Measurements from ENCODE around the gene GUCY1A1. TPM values are rescaled to one million over a fixed set of nuclear protein-coding genes. Genes with fewer than 3 reads are reported as not detected.

The GUCY1A1 gene
- total RNA-seq, 2 experiments from 2014 or later, result not detected

GRCh38 chr4:155769090-155769489 lies 102.4 kb downstream of the GUCY1A1 start:
- no peak overlapping the region for H3K4me3 Mint-ChIP-seq
- no peak overlapping the region for H3K27ac Mint-ChIP-seq
- peaks cover 2% of the 10 kb centered on the region for H3K27me3 Mint-ChIP-seq
- no peak for DNase-seq
- no peaks in the 10 kb centered on the region for H3K36me3 Mint-ChIP-seq (ENCODE audit: low read depth)
- CTCF ChIA-PET, result no interaction called here
- no peaks in the 10 kb centered on the region for H3K4me1 Mint-ChIP-seq
- H3K9me3 Mint-ChIP-seq, result no peaks in the 10 kb centered on the region
- POLR2A ChIA-PET, result no interaction called here

- H3K9me3 Mint-ChIP-seq, result no peaks in the 10 kb centered on the region
- no peaks in the 10 kb centered on the region for H3K4me1 Mint-ChIP-seq
- H3K36me3 Mint-ChIP-seq (ENCODE audit: low read depth), result no peaks in the 10 kb centered on the region
- no peak overlapping the region for H3K4me3 Mint-ChIP-seq
- DNase-seq, result no peak
- H3K27me3 Mint-ChIP-seq, result peaks cover 2% of the 10 kb centered on the region
- CTCF ChIA-PET, result no interaction called here
- H3K27ac Mint-ChIP-seq, result no peak overlapping the region
- POLR2A ChIA-PET, result no interaction called here
These were observed 106.0 kb downstream of the GUCY1A1 start for GRCh38 chr4:155772459-155773195.

- ChIA-PET CTCF (no interaction called here), POLR2A (no interaction called here)
- Mint-ChIP-seq H3K36me3 (ENCODE audit: low read depth) (no peaks in the 10 kb centered on the region), H3K9me3 (no peaks in the 10 kb centered on the region), H3K4me3 (no peak overlapping the region), H3K4me1 (no peaks in the 10 kb centered on the region), H3K27me3 (peaks cover 2% of the 10 kb centered on the region), H3K27ac (no peak overlapping the region)
- DNase-seq, result no peak
These were observed 106.7 kb downstream of the GUCY1A1 start for GRCh38 chr4:155773196-155773800.

- no peak for DNase-seq
- Mint-ChIP-seq H3K27ac (no peak overlapping the region), H3K4me3 (no peak overlapping the region), H3K27me3 (peaks cover under 1% of the 10 kb centered on the region), H3K4me1 (no peaks in the 10 kb centered on the region), H3K36me3 (ENCODE audit: low read depth) (no peaks in the 10 kb centered on the region), H3K9me3 (no peaks in the 10 kb centered on the region)
- POLR2A ChIA-PET, result no interaction called here
- CTCF ChIA-PET, result no interaction called here
These were observed 107.4 kb downstream of the GUCY1A1 start for GRCh38 chr4:155774033-155774432.

- no peak for DNase-seq
- no peak overlapping the region for H3K4me3 Mint-ChIP-seq
- H3K27me3 Mint-ChIP-seq, result peaks cover 2% of the 10 kb centered on the region
- no peaks in the 10 kb centered on the region for H3K4me1 Mint-ChIP-seq
- H3K27ac Mint-ChIP-seq, result no peak overlapping the region
- H3K36me3 Mint-ChIP-seq (ENCODE audit: low read depth), result no peaks in the 10 kb centered on the region
- POLR2A ChIA-PET, result no interaction called here
- CTCF ChIA-PET, result no interaction called here
- no peaks in the 10 kb centered on the region for H3K9me3 Mint-ChIP-seq
These were observed 111.5 kb downstream of the GUCY1A1 start for GRCh38 chr4:155777971-155778735.

GRCh38 chr4:155780775-155781174 lies 114.1 kb downstream of the GUCY1A1 start:
- no peak overlapping the region for H3K27ac Mint-ChIP-seq
- no peaks in the 10 kb centered on the region for H3K9me3 Mint-ChIP-seq
- CTCF ChIA-PET, result no interaction called here
- no peaks in the 10 kb centered on the region for H3K4me1 Mint-ChIP-seq
- no peak for DNase-seq
- H3K36me3 Mint-ChIP-seq (ENCODE audit: low read depth), result no peaks in the 10 kb centered on the region
- H3K27me3 Mint-ChIP-seq, result peaks cover 2% of the 10 kb centered on the region
- H3K4me3 Mint-ChIP-seq, result no peak overlapping the region
- POLR2A ChIA-PET, result no interaction called here

- POLR2A ChIA-PET, result no interaction called here
These were observed 114.7 kb downstream of the GUCY1A1 start for GRCh38 chr4:155781249-155781831.

More at GRCh38 chr4:155781249-155781831, 114.7 kb downstream of the GUCY1A1 start:
- no peaks in the 10 kb centered on the region for H3K36me3 Mint-ChIP-seq (ENCODE audit: low read depth)
- no peaks in the 10 kb centered on the region for H3K9me3 Mint-ChIP-seq
- no peaks in the 10 kb centered on the region for H3K4me1 Mint-ChIP-seq
- H3K27ac Mint-ChIP-seq, result no peak overlapping the region
- no peak for DNase-seq
- H3K27me3 Mint-ChIP-seq, result peaks cover 2% of the 10 kb centered on the region
- CTCF ChIA-PET, result no interaction called here
- H3K4me3 Mint-ChIP-seq, result no peak overlapping the region

Other genes starting within 250 kb of the GUCY1A1 start
- under 1 TPM in 1 of 2 experiments, not detected in 1; 0.10 TPM for gene GUCY1B1, start 92.2 kb downstream of the GUCY1A1 start, total RNA-seq
- gene ASIC5, start 199.4 kb downstream of the GUCY1A1 start, total RNA-seq, result not detected
- not detected for gene TDO2, start 236.8 kb downstream of the GUCY1A1 start, total RNA-seq

Data from activated CD4-positive, alpha-beta memory T cell treated with anti-CD3 and anti-CD28 coated beads, Interleukin-2, amount 10 ng/mL, durations not matched to agents 7 days and 5 days (primary cell).